GM21619 (cell line): ENCODE results near the gene PSMD13.

ENCODE experiments used
- ATAC-seq: cut with Tn5 transposase; IDR thresholded peaks from one replicate; pipeline ENCODE4 v1.9.1; 2021; ENCODE audit not compliant: unreplicated experiment

The PSMD13 gene

DNA sequence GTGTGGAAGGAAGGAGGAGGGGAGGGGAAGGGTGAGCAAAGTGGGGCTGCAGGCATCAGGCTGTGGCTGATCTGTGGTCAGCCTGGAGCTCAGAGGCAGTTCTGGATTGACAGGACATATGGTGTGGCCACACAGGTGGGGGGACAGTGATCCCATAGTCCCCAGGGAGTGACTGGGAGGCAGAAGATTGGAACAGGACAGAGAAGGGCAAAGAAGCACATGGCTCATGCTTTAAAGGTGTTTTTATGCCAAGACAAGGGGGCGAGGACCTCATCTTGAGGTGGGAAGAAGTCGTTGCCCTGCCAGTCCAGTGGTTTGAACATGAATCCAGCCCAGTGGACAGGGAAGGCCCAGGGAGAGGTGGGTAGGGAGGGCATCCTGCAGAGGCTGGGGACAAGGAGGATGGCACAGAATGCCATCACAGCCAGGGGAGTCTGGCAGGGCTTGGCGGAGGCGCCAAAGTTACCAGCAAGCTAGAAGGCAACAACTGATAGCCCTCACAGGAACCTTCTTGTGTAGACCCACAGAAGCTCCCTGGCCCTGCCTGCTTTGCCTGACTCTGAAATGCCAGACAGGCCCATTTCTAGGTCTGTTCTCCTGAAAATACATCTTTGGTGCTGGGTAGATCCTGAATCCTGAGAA is 32.7 kb upstream of the PSMD13 start:
- ATAC-seq = no peak

DNA sequence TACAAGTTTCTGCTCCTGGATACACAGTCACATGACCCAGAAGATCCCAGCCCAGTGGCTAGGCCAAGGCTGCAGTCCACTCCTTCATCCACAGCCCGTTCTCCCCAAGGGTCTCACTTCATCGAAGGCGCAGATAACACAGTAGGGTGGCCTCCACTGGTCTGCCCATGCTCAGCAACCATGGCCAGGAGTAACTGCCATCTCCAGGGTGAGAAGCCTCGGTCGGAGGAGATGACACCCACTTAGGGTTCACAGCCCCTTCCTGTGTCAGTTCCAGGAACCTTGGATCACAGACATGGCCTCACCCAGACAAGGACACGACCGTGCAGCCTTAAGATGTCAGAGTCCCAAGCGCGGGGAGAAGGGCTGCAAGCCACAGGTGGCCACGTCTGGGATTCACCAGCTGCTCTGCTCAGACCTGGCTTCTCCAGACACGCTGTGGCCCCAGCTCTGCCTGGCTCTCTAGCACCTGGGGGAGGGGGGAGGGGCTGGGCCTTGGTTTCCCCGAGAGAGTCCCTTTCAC is 32.1 kb upstream of the PSMD13 start:
- ATAC-seq = no peak

DNA sequence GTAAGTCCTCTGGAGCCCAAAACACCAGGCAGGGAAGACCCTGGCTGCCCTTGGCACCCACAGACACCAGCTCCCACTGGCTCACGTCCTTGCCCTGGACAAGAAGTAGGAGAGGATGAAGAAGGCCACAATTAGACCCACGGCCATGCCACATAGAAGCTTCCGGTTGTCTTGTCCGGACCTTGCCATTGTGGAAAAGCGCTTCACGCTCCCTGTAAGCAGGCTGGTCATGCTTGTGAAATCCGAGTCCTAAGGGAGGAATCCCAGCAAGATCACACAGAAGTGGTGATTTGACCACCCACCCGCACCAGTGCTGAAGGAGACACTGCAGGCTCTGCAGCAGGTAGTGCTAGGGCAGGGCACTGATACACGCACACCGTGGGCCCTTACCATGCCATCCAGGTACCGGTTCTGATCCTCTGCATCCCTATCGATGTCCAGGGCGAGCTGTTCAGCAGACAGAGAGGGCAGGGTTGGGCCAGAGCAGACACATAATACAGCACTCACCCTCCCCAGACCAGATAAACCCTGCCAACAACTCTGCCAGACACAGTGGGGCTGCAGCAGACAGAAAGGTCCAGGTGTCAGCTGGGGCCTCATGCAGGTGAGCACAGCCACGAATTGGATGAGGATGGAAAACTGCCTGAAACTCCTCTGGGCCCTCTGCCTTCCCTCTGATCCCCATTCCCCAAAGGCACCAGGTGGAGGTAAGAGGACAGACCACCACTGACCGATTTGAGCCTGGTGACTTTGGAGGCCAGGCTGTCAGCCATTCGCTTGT is 31.4 kb upstream of the PSMD13 start:
- no peak for ATAC-seq

DNA sequence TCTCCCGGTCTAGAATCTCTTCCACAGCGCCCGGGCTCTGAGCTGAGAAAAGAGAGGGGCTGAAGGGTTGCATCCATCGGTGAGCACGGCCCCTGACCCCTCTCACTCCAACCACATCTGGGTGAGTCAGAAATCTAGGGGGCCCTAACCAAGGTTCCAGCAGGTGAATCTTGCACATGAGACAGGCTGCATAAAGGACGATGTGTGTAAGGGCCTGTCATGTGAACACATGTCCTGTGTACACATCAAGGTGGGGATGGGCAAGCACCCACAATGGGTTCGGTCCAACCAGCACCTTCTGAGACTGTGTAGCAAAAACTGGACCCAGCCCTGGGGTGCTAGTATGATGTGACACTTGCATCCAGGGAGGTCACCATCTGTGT is 30.8 kb upstream of the PSMD13 start:
- ATAC-seq = no peak

DNA sequence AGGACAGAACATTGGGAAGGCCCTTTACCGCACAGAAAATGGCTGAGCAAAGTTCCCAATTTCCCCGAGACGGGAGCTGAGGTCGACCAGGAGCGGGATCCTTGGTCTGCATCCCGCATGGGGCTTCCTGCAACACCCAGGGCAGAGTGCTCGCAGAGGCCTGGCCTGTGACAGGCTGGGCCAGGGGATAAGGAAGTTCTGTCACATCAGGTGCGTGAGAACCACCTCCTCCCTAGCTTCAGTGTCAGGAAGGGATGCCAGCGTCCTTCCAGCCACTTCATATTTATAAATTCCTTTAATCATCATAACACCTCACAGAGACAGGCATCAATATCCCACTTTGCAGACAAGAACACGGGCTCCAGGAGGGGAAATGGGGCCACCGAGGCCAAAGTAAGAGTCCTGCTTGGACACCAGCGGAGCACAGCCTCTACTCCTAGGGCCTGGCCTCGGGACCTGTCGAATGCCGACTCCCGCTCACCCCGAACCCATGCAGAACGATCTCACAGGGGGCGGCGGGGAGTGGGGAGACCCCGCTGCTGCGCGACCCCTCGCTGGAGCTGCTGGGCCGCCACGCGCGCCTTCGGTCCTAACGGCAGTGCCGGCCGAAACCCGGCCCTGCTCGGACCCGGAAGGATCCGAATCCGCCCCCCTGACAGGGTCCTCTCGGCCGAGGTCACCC is 30.1 kb upstream of the PSMD13 start:
- ATAC-seq = no peak

DNA sequence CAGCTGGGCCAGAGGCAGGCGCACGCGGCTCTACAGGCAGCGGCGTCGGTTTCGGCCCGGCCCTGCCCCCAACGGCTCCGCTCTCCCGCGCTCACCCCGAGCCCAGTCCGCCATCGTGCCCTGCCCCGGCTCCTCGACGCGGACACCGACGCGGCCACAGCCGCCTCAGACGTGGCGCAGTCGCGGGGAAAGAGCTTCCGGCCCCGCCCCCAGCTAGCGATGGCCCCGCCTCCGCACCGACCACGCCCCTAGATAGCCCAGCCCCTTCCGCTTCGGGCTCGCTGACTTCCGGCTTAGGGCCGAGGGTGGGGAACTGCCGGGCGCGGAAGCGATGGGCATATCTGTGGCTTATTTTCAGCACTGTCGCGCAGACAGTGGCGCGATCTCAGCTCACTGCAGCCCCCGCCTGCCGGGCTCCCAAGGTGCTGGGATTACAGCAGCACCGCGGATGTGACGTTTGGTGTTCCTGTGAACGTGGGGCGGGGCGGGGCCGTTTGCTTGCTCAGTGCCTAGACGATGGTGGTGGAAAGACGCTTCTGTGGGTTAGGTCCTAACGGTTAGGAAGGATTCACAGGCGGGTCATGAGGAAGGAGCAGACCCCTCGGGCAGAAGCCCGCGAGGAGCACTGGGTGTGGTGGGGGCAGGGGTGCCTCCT is 29.4 kb upstream of the PSMD13 start, which contains the start of the genes BET1L and RIC8A:
Gene BET1L, minus strand, starts transcription at position 192 of the 655 bp plus-strand sequence. Its CDS starts 78 bp downstream, at position 114.
Gene RIC8A, plus strand, starts transcription at position 501 of the 655 bp plus-strand sequence. CDS start 1,147 bp downstream, outside the sequence.
- peak; percentile 71 for ATAC-seq

DNA sequence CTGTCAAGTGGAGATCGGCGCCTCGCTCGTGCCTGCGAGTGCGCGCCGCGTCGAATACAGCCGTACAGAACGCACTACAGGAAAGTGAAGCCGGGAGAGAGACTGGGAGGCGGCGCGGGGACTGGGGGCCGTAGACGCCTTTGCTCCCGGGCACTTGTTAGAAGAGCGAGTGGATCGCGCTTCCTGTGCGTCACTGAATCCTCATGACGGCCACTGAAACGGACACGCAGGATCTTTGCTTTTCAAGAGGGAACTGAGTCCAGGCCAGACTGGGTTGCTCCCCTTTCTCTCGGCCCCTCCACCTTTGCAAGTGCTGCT is 29.0 kb upstream of the PSMD13 start:
- no peak for ATAC-seq

DNA sequence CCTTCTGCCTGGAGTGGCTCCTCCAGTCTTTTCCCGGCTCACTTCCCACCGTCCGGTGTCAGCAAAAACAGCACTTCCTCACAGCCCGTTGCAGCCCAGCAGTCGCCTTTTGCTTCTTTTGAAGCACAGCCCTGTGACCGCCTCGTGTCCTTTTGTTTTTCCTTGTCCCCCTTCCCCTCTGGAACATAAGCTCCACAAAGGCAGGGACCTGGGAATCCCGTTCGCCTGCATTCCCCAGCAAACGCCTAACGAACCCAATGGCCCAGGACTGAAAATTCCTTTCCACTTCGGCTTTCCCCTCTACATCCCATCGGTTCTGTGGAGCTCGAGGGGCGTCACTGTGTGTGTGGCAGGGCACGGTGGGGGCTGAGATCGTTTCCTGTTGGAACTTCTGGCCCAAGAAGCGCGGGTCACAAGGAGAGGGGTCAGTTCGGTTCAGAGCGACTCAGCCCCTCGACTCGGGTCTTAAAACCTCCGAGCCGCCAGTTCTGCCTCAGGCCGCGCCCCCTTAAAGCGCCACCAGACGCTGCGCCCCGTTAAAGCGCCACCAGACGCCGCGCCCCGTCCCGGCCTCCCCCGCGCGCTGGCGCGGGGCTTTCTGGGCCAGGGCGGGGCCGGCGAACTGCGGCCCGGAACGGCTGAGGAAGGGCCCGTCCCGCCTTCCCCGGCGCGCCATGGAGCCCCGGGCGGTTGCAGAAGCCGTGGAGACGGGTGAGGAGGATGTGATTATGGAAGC is 28.4 kb upstream of the PSMD13 start:
- peak; percentile 36 for ATAC-seq

DNA sequence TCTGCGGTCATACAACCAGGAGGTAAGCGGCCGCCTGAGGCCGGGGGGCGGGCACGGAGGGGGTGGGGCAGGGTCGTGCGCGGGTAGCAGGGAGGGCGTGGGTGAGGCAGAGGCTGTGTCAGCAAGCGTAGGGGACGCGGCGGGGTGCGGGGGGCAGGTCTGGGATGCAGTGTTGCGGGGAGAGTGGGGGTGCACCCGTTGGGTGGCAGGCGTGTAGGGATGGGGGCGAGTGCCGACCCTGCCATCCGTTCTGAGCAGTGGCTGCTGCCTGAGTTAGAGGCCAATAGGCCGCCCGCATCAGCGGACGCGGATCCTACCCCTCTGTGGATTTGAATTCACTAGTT is 27.9 kb upstream of the PSMD13 start:
- no peak for ATAC-seq

DNA sequence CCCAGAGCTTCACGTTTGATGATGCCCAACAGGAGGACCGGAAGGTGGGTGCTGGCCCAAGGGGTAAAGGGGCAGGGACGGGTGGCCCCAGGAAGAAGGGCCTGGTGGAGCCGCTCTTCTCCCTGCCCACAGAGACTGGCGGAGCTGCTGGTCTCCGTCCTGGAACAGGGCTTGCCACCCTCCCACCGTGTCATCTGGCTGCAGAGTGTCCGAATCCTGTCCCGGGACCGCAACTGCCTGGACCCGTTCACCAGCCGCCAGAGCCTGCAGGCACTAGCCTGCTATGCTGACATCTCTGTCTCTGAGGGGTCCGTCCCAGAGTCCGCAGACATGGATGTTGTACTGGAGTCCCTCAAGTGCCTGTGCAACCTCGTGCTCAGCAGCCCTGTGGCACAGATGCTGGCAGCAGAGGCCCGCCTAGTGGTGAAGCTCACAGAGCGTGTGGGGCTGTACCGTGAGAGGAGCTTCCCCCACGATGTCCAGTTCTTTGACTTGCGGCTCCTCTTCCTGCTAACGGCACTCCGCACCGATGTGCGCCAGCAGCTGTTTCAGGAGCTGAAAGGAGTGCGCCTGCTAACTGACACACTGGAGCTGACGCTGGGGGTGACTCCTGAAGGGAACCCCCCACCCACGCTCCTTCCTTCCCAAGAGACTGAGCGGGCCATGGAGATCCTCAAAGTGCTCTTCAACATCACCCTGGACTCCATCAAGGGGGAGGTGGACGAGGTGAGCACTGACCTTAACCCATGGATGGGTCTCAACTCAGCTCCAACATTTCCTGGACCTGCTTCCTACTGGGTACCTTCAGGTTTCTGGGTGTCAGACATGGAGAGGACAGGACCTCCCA is 27.3 kb upstream of the PSMD13 start:
- ATAC-seq = no peak

DNA sequence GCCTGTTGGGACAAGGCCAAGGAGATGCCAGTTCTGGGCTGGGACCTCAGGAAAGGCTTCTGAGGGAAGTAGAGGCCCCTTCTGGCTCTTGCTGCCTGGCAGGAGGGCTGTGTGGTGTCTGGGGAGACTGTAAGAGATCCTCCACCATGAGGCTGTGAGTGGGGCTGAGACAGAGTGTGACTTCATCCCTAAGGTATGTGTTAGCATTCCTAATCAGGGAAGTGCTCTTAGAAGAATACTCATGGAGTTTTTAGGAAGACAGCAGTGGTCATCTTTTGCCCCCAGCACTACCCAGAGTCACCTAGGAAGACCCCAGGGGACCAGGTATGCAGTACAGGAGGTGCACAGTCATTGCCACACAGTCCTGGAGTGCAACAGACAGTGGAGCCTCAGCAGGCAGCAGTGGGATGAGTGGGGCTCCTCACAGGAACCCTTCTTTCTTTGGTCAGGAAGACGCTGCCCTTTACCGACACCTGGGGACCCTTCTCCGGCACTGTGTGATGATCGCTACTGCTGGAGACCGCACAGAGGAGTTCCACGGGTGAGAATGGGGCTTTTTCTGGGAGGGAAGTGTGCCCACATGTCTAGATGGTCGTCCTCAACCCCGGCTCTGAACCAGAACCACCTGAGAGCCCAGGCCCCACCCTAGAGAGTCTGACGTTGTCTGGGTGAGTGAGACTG is 26.5 kb upstream of the PSMD13 start:
- no peak for ATAC-seq

DNA sequence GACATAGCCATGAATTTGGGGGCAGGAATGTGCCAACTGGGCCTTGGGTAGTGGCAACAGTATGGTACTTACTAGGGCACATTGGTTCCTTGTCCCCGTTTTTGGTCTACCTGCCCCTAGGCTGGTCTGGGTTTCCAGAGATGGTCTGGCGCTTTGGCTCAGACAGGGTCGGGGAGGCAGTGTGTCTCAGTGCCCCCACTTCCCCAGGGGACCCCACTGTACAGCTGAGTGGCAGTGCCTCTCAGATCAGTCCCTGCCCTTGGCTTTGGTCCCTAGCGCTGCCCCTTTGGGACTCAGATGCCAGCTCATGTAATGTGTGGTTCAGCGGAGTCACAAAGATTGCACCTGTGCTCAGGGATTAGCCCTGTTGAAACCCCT is 26.0 kb upstream of the PSMD13 start:
- no peak for ATAC-seq

DNA sequence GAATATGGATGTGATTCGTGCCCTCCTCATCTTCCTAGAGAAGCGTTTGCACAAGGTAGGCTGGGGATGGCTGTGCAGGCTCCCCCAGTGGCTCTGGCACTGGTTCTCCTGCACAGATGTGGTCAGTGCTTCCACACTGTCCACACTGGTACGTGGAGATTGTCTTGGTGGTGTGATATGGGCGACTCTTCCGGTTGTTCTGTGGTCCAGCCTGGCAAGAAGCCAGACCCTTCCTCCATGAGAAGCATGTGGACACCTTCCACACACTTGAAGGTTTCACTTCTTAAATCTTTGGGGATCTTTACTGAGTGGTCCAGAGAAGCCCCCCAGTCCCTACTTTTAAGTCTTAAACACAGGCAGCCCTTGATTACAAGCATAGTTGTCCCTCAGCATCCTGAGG is 25.5 kb upstream of the PSMD13 start:
- no peak for ATAC-seq

DNA sequence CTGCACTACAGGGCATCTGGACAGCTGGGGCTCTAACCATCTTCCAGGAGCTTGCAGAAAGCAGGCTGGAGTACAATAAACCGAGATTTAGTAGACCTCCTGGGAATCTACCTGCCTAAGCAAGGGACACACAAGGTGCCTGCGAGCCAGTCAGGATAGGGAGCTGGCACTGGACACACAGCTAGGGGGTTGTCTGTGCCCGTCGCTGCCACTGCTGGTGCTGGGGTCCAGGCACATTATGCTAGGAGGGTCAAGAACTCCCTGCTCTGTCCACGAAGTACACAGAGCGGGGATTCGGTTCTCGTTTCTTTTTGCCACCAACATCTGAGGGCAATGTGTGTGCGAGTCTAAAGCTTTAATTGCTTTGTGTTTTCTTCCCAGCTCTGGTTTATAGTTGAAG is 25.0 kb upstream of the PSMD13 start:
- ATAC-seq = no peak

DNA sequence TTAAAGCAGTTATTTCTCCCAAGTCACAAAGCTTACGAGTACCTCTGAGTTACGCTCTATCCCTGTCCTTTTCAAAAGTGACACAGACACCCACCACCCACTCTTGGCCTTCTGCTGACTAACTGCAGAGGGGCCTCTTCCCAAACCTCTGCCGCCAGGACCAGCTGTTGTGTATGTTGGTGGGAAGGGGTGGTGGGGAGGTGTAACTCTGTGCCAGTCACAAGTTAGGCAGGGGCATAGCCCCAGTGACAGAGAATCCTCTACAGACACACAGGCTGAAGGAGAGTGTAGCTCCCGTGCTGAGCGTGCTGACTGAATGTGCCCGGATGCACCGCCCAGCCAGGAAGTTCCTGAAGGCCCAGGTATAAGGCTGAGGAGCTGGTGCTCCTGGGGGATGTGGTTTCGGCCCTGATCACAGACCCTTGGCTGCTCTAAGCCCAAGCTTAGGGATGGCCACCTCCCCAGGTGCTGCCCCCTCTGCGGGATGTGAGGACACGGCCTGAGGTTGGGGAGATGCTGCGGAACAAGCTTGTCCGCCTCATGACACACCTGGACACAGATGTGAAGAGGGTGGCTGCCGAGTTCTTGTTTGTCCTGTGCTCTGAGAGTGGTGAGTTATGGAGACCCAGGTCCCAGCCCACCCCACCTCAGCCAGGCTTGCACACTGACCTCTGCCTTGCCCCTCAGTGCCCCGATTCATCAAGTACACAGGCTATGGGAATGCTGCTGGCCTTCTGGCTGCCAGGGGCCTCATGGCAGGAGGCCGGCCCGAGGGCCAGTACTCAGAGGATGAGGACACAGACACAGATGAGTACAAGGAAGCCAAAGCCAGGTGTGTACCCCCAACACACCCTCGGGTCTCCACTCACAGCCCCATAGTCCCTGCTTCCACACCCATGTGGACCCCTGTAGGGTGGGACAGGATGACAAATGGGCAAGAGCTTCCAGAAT is 24.4 kb upstream of the PSMD13 start:
- no peak for ATAC-seq

DNA sequence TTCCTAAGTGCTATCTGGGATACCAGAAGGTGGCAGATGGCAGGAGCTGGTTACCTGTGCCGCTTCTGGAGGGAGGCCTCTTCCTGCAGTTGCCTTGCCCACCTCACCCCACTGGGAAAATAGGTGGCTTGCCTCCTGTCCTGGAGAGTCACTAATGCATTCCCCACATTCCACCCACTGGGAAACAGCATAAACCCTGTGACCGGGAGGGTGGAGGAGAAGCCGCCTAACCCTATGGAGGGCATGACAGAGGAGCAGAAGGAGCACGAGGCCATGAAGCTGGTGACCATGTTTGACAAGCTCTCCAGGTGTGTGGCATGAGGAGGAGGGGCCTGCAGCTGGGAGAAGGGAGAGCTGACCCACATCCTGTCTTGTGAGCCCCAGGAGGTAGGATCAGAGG is 23.7 kb upstream of the PSMD13 start:
- ATAC-seq = no peak

DNA sequence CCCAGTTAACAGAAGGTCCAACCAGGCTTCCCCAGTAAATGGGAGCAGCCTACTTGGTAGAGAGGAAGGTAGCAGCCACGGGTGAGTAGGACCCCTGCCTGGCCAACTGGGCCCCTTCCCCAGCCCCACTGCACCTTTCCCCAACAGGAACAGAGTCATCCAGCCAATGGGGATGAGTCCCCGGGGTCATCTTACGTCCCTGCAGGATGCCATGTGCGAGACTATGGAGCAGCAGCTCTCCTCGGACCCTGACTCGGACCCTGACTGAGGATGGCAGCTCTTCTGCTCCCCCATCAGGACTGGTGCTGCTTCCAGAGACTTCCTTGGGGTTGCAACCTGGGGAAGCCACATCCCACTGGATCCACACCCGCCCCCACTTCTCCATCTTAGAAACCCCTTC is 22.7 kb upstream of the PSMD13 start:
- ATAC-seq = no peak

DNA sequence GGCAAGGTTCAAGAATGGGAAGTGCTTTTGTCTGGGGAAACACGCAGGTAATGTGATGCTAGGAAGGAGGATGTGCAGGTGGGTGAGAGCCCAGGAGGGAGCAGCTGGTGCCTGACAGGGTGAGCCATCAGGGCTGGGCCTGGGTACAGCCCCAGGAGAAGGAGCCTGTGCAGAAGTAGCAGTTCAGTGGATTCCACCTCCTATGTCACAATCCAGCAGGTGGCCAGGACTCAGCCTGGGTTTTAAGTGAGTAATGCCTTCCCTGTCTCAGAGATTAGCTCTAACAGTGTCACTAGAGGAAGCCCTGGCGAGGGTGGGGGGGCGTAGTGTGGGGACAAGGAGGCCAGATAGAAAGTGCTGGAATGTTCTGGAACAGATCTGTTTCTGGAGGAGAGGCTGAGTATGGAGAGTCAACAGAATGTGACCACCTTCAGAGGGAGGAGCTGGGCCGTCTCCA is 21.2 kb upstream of the PSMD13 start:
- ATAC-seq = no peak
